K562 (cell line): Measurements from ENCODE around the gene WDR90. TPM values are rescaled to one million over a fixed set of nuclear protein-coding genes. Genes with fewer than 3 reads are reported as not detected.

ENCODE experiments used
- ARID1B ChIP-seq: fragments of 450-650 bp; IDR thresholded peaks from 2 replicates; pipeline ENCODE4 v1.6.1; 2016; ENCODE audit warnings: antibody characterized with exemption, mild to moderate bottlenecking, inconsistent platforms
- BCOR ChIP-seq: fragments of 450-650 bp; IDR thresholded peaks from 2 replicates; pipeline ENCODE4 v1.6.1; 2016
- COPS2 ChIP-seq: fragments of 450-650 bp; conservative IDR thresholded peaks from 2 replicates; pipeline ENCODE4 v1.6.1; 2016; ENCODE audit warnings: mild to moderate bottlenecking, moderate library complexity
- CTCFL ChIP-seq: IDR thresholded peaks from 2 replicates; pipeline ENCODE4 v1.6.1; 2011; ENCODE audit warnings: borderline replicate concordance, low read depth, mild to moderate bottlenecking, moderate library complexity, low read length; ENCODE audit not compliant: insufficient read depth, poor library complexity, severe bottlenecking
- EP300 ChIP-seq: IDR thresholded peaks from 2 replicates; pipeline ENCODE4 v1.6.1; 2012; ENCODE audit warnings: low read length, improper control_type of control experiment
- GABPB1 ChIP-seq: sonication (generic); formaldehyde crosslinking; IDR thresholded peaks from 2 replicates; pipeline ENCODE4 v1.8.0; 2022; ENCODE audit warnings: mild to moderate bottlenecking, missing genetic modification reagents
- GTF2B ChIP-seq: IDR thresholded peaks from 2 replicates; pipeline ENCODE4 v1.6.1; 2011; ENCODE audit not compliant: insufficient read length; ENCODE audit errors: extremely low read depth
- GTF2F1 ChIP-seq: IDR thresholded peaks from 2 replicates; pipeline ENCODE4 v1.6.1; 2011; ENCODE audit warnings: low read depth, low read length, improper control_type of control experiment
- HDAC6 ChIP-seq: IDR thresholded peaks from 2 replicates; pipeline ENCODE4 v1.6.1; 2012; ENCODE audit warnings: low read depth, mild to moderate bottlenecking, control low read depth, inconsistent platforms, low read length, moderate library complexity
- HNRNPUL1 ChIP-seq: fragments of 200-400 bp; formaldehyde crosslinking; IDR thresholded peaks from 2 replicates; pipeline ENCODE4 v1.6.1; 2017; ENCODE audit warnings: low read length
- MEF2D ChIP-seq: conservative IDR thresholded peaks from 2 replicates; pipeline ENCODE4 v1.6.1; 2016; ENCODE audit warnings: low read depth, missing genetic modification characterization, missing compliant biosample characterization
- PCBP1 ChIP-seq: fragments of 200-400 bp; formaldehyde crosslinking; IDR thresholded peaks from 2 replicates; pipeline ENCODE4 v1.6.1; 2018; ENCODE audit warnings: mild to moderate bottlenecking, low read depth, low read length; ENCODE audit not compliant: poor library complexity, severe bottlenecking
- RAD21 ChIP-seq, 2 experiments: fragments of 250-450 bp in 1 of 2; fragments of 450-650 bp in 1 of 2; sonication (Bioruptor Pico) in 1 of 2; formaldehyde crosslinking in 1 of 2; IDR thresholded peaks in 1 of 2; conservative IDR thresholded peaks in 1 of 2; 2 replicates each; pipeline versions ENCODE4 v1.4.0 to v1.8.0; 2020 to 2022; ENCODE audit warnings: mild to moderate bottlenecking in 2 of 2, moderate library complexity in 1 of 2
- RBFOX2 ChIP-seq: fragments of 200-400 bp; formaldehyde crosslinking; IDR thresholded peaks from 2 replicates; pipeline ENCODE4 v1.6.1; 2017; ENCODE audit warnings: low read depth, mild to moderate bottlenecking, low read length, moderate library complexity
- RHOXF2B ChIP-seq: fragments of 250-450 bp; sonication (Bioruptor Pico); conservative IDR thresholded peaks from 2 replicates; pipeline ENCODE4 v1.5.1; 2021
- RNF2 ChIP-seq: sonication (generic); IDR thresholded peaks from 2 replicates; pipeline ENCODE4 v1.6.1; 2016
- SAFB2 ChIP-seq: fragments of 200-400 bp; formaldehyde crosslinking; IDR thresholded peaks from 2 replicates; pipeline ENCODE4 v1.6.1; 2018; ENCODE audit warnings: borderline replicate concordance, low read length, low read depth, moderate library complexity; ENCODE audit not compliant: severe bottlenecking
- STAT5A ChIP-seq: IDR thresholded peaks from 2 replicates; pipeline ENCODE4 v1.6.1; 2012; ENCODE audit warnings: low read length, inconsistent platforms, borderline replicate concordance
- TBP ChIP-seq: optimal IDR thresholded peaks from 2 replicates; pipeline ENCODE3; 2011; ENCODE audit warnings: low read depth, low read length, improper control_type of control experiment
- TEAD1 ChIP-seq, 2 experiments: fragments of 450-650 bp in 1 of 2; sonication (generic) in 1 of 2; formaldehyde crosslinking; IDR thresholded peaks; 2 replicates each; pipeline versions ENCODE4 v1.4.0 to v1.8.0; 2020 to 2022; ENCODE audit warnings: mild to moderate bottlenecking in 2 of 2, missing genetic modification reagents in 1 of 2
- TFAP4 ChIP-seq: sonication (generic); formaldehyde crosslinking; IDR thresholded peaks from 2 replicates; pipeline ENCODE4 v1.8.0; 2022; ENCODE audit warnings: missing genetic modification reagents, mild to moderate bottlenecking, moderate library complexity, borderline replicate concordance
- ZNF282 ChIP-seq: sonication (generic); formaldehyde crosslinking; IDR thresholded peaks from 2 replicates; pipeline ENCODE4 v1.8.1; 2023; ENCODE audit warnings: missing genetic modification reagents
- ZNF511 ChIP-seq: sonication (generic); formaldehyde crosslinking; IDR thresholded peaks from 2 replicates; pipeline ENCODE4 v1.8.0; 2022; ENCODE audit warnings: mild to moderate bottlenecking, missing genetic modification reagents
- ZNF584 ChIP-seq: fragments of 200-800 bp; sonication (Bioruptor generic); IDR thresholded peaks from 2 replicates; pipeline ENCODE4 v1.6.1; 2016; ENCODE audit warnings: low read depth, mild to moderate bottlenecking, missing genetic modification characterization, missing compliant biosample characterization
- ZNF764 ChIP-seq: fragments of 250-450 bp; sonication (Bioruptor Pico); IDR thresholded peaks from 2 replicates; pipeline ENCODE4 v1.4.0; 2020; ENCODE audit warnings: low read depth, mild to moderate bottlenecking, moderate library complexity
- polyA plus RNA-seq, 8 experiments: library from polyadenylated mRNA; depleted of rRNA in 4 of 8; stranded (reverse) in 5 of 8; unstranded in 3 of 8; fragments of >200 nt; fragmentation: Nextera tagmentation in 2 of 8; fragmentation: Illumina TruSeq in 1 of 8; extraction: Ambion mirVana in 2 of 8; extraction: Trizol in 1 of 8; gene quantifications; 2 replicates each; pipeline versions ENCODE4 v1.2.1 to v1.2.3, GENCODE V29; 2011 to 2014; ENCODE audit warnings: inconsistent platforms in 1 of 8, missing spikeins in 1 of 8
- total RNA-seq, 7 experiments: library from RNA; depleted of rRNA in 6 of 7; stranded (reverse); fragments of >200 nt in 6 of 7; fragmentation: Illumina TruSeq in 2 of 7; extraction: Trizol in 2 of 7; gene quantifications; 2 replicates each; pipeline versions ENCODE4 v1.2.1 to v1.2.3, GENCODE V29; 2011 to 2021; ENCODE audit warnings: low replicate concordance in 1 of 7

The WDR90 gene
- total and polyA plus RNA-seq, 9 of the 15 experiments (the other 6 are each of a cell fraction or from before 2014, with no cell fraction given) = 0.44 to 12.6 (median 3.3) TPM

GRCh38 chr16:680967-681745 is 32.0 kb downstream of the WDR90 start (continued):
- peak in 1 of 2 experiments; percentile 20; a peak in 1 of 4 replicates for TF ChIP-seq RAD21 (CRISPR knock-in tag; conservative IDR thresholded peaks at IDR 0.05 in 1 of 2, IDR thresholded peaks at IDR 0.05 in 1 of 2)
- TF ChIP-seq TFAP4 (CRISPR knock-in tag) = peak; percentile 17; the same call in 1 of the 2 replicates
- TF ChIP-seq HDAC6 = no peak
- no peak for TF ChIP-seq STAT5A
- TF ChIP-seq SAFB2 = no peak
- no peak for TF ChIP-seq PCBP1
- peak; percentile 55 for TF ChIP-seq RBFOX2
- TF ChIP-seq RHOXF2B (CRISPR knock-in tag) = no peak
- TF ChIP-seq COPS2 = no peak
- no peak for TF ChIP-seq GTF2F1
- peak in 1 of 2 experiments; percentile 24; a peak in 1 of 4 replicates for TF ChIP-seq TEAD1 (CRISPR knock-in tag; IDR thresholded peaks at IDR 0.05)
- TF ChIP-seq MEF2D (tag) = no peak
- peak; percentile 35 for TF ChIP-seq CTCFL
- TF ChIP-seq ARID1B = no peak
- TF ChIP-seq ZNF584 = no peak
- no peak for TF ChIP-seq EP300
- 0 out of 2 replicates have a peak, but pooled peaks have one; percentile 62 for TF ChIP-seq ZNF282
- TF ChIP-seq RNF2 = no peak
- no peak for TF ChIP-seq TBP
- TF ChIP-seq ZNF764 (CRISPR knock-in tag) = no peak
- no peak for TF ChIP-seq ZNF511 (CRISPR knock-in tag)
- 0 out of 2 replicates have a peak, but pooled peaks have one; percentile 1 for TF ChIP-seq GABPB1 (CRISPR knock-in tag)
- no peak for TF ChIP-seq GTF2B
- TF ChIP-seq BCOR = no peak
- TF ChIP-seq HNRNPUL1 = no peak
